Measurements from ENCODE around the gene PSTK.

The PSTK gene

DNA sequence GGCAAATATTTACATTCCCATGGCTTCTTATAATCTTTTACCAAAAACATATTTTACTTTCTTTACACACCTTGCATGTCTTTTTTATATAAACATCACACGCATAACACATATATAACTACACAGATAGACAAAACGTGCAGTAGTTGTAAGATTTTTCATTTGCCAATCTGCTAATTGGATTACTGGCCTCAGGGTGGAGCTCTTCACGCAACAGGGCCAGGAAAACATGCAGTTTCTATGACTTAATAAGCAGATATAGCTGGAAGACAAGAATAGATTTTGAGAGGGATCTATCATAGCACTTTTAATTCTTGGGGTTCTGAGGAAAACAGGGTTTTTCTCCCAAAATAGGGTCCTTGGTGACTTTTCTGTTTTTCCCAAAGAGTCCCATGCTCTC lies 41.3 kb downstream of the PSTK start:
- DNase-seq = no peak

DNA sequence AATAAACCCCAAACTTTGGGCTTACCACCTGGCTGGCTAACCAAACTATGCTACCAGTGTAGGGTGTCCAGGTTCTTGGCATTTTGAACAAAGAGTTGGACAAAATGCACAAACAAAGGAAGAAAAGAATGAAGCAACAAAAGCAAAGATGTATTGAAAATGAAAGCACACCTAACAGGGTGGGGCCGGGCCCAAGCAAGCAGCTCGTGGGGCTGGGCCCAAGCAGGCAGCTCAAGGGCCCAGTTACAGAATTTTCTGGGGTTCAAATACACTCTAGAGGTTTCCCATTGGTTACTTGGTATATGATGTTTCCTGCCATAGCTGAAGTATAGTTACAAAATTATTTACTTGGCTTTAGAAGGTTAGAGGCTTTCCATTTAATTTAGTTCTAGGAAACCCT lies 44.3 kb downstream of the PSTK start:
- no peak for DNase-seq

DNA sequence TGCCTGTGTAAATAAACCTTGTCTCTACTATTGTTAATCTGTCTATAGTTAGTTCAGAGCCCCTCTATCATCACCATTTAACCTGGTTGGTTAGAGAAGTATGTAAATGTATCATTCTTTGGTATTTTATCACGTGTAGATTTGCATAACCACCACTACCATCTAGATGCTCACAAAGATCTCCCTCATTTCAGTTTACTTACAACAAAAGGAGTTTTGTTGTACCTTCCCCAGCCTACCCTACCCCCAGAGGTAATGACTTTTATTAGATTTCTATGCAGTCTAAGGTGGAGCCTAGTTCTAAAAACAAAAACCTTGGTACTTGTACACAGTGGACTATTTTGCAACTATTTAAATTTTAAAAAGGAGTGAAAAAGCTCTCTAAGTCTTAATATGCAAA lies 46.1 kb downstream of the PSTK start:
- no peak for DNase-seq

DNA sequence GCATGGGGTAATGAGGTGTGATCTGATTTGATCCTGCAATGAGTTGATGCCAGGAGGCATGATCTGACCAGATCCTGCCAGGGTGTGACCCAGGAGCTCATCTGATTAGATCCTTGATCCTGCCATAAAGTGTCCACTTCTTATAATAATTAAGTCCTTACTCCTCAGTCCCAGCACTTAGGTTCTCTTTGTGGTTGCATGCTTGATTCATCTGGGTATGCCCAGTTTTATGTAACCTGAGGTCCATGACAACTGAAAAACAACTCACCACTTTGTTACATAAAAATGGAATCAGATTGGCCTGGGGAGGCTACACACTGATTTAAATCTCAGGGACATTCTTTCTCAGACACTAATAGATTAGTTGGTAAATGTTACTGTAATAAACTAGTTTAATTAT lies 47.7 kb downstream of the PSTK start:
- DNase-seq = no peak

DNA sequence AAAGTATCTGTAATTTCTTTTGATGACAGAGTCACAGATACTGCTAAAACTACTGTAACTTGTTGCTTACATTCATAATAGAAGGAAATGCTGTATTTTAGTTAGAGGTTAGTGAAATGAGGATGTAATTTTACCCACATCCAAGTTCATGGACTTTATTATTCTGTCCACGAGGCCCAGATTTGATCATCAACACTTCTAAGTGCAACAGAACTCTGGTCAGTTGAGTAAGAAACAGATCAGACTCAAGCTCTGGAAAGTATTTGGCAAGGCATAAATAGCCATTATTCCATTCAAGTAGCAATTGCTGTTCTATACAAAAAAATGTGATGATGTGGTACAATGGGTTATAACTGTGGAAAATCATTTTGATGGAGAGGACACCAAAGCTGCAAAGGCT lies 50.9 kb downstream of the PSTK start:
- DNase-seq = no peak

DNA sequence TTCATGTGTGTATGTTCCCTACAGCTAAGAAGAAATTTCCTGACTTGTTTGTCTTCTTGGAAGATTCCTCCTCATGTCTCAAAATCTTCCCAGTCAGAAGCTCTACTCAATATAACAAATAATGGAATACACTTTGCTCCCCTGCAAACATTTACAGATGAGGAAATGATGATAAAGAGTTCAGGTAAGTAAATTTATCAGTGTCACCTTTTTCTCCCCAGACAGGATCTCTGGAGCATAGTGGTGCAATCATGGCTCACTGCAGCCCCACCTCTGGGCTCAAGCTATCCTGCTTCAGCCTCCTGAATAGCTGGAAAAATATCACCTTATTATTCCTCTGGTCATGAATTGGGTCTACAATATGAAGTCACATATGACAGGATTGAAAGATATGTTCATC lies 54.1 kb downstream of the PSTK start:
- no peak for DNase-seq

DNA sequence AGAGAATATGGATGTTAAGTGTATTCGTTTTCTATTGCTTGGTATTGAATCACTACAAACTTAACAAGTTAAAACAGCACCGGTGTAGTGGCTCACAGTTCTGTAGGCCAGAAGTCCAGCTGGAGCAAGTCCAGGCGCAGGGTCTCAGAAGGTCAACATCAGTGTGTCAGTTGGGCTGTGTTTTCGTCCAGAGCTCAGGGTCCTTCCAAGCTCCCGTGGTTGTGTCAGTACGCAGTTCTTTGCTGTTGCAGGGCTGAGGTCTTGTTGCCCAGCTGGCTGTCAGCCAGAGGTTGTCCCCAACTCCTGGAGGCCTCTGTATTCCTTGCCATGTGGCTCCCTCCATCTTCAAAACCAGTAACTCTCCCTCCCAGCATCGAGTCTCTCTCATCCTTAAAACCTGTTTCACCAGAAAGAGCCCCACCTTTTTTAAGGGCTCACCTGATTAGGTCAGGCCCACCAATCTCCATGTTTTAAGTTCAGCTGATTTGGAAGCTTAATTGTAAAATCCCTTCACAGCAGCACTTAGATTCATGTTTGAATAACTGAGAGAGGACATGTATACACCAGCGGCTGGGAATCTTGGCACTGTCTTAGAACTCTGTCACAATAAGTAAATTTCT lies 55.4 kb downstream of the PSTK start:
- DNase-seq = no peak

DNA sequence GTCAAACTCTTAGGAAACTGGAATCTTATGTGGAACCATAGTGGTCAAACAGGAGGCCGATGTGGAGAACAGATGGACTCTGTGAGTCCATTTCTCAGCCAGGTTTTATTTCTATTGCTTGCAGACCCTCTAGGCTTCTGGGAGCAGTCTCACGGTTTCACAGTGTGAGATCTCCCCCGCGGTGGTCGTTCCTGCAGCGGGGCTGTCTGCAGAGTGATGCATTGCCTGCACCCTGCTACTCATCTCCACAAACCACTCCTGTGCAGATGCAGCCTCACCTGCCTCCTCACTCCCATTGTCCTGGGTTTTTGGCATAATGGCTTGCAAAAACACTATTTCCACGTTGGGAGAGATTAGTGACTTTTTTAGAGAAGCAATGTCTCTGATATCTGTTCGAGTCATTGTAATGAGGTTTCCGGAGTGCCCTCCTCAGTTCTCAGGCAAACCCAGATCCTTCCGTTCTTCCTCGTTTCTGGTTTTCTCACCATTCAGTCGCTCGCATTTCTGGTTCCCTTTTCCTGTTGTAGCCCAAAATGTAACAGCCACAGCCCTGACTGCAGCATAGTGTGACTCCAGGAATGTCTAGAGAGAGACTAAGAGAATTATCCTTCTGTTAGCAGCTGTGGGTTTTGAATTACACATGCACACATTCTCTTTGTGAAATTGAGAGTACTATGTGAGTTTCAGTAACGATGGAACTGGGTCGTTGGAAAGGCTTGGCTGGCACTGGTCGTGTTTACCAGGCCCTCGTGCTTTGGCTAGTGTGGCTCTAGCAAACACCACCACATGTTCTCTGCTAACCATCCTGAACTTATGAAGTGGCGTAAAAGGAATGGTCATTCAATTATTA lies 58.8 kb downstream of the PSTK start:
- DNase-seq = no peak

DNA sequence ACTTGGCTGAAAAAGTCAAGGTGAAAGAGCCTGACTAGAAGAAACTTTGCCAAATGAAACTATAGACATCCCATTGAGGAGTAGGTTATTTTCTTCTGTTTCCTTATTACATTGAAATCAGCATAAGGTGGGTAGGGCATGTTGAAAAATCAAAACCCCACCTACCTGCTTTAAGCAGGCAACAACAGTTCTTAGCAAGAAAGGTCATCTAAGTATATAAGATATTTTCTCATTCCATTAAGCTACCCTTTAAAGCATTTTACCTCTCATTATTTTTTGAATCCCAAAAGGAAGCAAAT lies 59.4 kb downstream of the PSTK start:
- no peak for DNase-seq

All from activated CD4-positive, alpha-beta T cell treated with anti-CD3 and anti-CD28 coated beads, Interleukin-2, amount 50 U/mL, for 16 hours (primary cell).